IPS-20b (cell line): ENCODE results near the gene GGT7.
"Not testable (repeated sequence)": the region's sequence is repeated elsewhere in the genome, so short reads cannot be mapped to it uniquely, and the experiment has no call there.

Source experiments
- H3K27ac ChIP-seq: one replicate; pipeline ENCODE4 v1.5.1; 2013; ENCODE audit warnings: low read length
- H3K27me3 ChIP-seq: 2 replicates; pipeline ENCODE4 v1.6.1; 2013; ENCODE audit warnings: mild to moderate bottlenecking, low read length, inconsistent platforms; ENCODE audit not compliant: insufficient read depth
- H3K36me3 ChIP-seq: 2 replicates; pipeline ENCODE4 v1.6.1; 2013; ENCODE audit warnings: low read depth, mild to moderate bottlenecking, inconsistent platforms, low read length, moderate library complexity; ENCODE audit not compliant: insufficient read depth
- H3K4me1 ChIP-seq: 2 replicates; pipeline ENCODE4 v1.6.1; 2013; ENCODE audit warnings: mild to moderate bottlenecking, control low read depth, inconsistent platforms, low read length, moderate library complexity; ENCODE audit not compliant: insufficient read depth
- H3K4me3 ChIP-seq: 2 replicates; pipeline ENCODE4 v1.5.1; 2013; ENCODE audit warnings: mild to moderate bottlenecking, low read length, inconsistent platforms
- H3K9ac ChIP-seq: 2 replicates; pipeline ENCODE4 v1.6.1; 2013; ENCODE audit warnings: low read depth, mild to moderate bottlenecking, inconsistent platforms, low read length, moderate library complexity
- H3K9me3 ChIP-seq: 2 replicates; pipeline ENCODE4 v1.6.1; 2013; ENCODE audit warnings: mild to moderate bottlenecking, low read depth, low read length, inconsistent platforms; ENCODE audit not compliant: insufficient read depth

Gene GGT7

GRCh38 chr20:34825530-34826362, 46.9 kb downstream of the GGT7 start, which contains the start of gene NCOA6:
Gene NCOA6 (minus strand): TSS chr20:34825651. CDS start chr20:34782355, 43,296 bp downstream.
- peak within 1 kb of the TSS; percentile 93 for H3K4me3 ChIP-seq
- H3K36me3 ChIP-seq = no peaks in the 10 kb centered on the region
- no peaks in the 10 kb centered on the region for H3K9me3 ChIP-seq
- H3K27me3 ChIP-seq = no peaks in the 10 kb centered on the region
- peak within 1 kb of the TSS; percentile 91 for H3K9ac ChIP-seq
- H3K4me1 ChIP-seq = peaks cover 5% of the 10 kb centered on the region; the same call in 1 of the 2 replicates
- peak within 1 kb of the TSS; percentile 71 for H3K27ac ChIP-seq

- no peaks in the 10 kb centered on the region for H3K36me3 ChIP-seq
- H3K27me3 ChIP-seq = no peaks in the 10 kb centered on the region
- H3K9ac ChIP-seq = peak overlapping the region; percentile 91
- peak overlapping the region; percentile 93 for H3K4me3 ChIP-seq
- peak overlapping the region; percentile 71 for H3K27ac ChIP-seq
- H3K4me1 ChIP-seq = peaks cover 5% of the 10 kb centered on the region; the same call in 1 of the 2 replicates
- no peaks in the 10 kb centered on the region for H3K9me3 ChIP-seq
Observed at GRCh38 chr20:34824806-34825529, 47.7 kb downstream of the GGT7 start.

GRCh38 chr20:34824452-34824805, 48.2 kb downstream of the GGT7 start:
- H3K27me3 ChIP-seq = no peaks in the 10 kb centered on the region
- peak overlapping the region; percentile 91 for H3K9ac ChIP-seq
- peaks cover 5% of the 10 kb centered on the region; the same call in 1 of the 2 replicates for H3K4me1 ChIP-seq
- H3K9me3 ChIP-seq = no peaks in the 10 kb centered on the region
- peak overlapping the region; percentile 71 for H3K27ac ChIP-seq
- H3K4me3 ChIP-seq = peak overlapping the region; percentile 93
- H3K36me3 ChIP-seq = no peaks in the 10 kb centered on the region

- Histone ChIP-seq H3K9me3 (no peaks in the 10 kb centered on the region), H3K4me1 (peaks cover 5% of the 10 kb centered on the region; the same call in 1 of the 2 replicates), H3K4me3 (peak overlapping the region; percentile 93), H3K27me3 (no peaks in the 10 kb centered on the region), H3K9ac (peak overlapping the region; percentile 19; the same call in 1 of the 2 replicates), H3K27ac (no peak overlapping the region), H3K36me3 (no peaks in the 10 kb centered on the region)
Observed at GRCh38 chr20:34824026-34824425, 48.6 kb downstream of the GGT7 start.

GRCh38 chr20:34820805-34821578, 51.7 kb downstream of the GGT7 start:
- H3K27ac ChIP-seq = no peak overlapping the region
- H3K9me3 ChIP-seq = no peaks in the 10 kb centered on the region
- no peak overlapping the region for H3K4me3 ChIP-seq
- H3K27me3 ChIP-seq = no peaks in the 10 kb centered on the region
- no peak overlapping the region for H3K9ac ChIP-seq
- H3K4me1 ChIP-seq = peaks cover 18% of the 10 kb centered on the region
- no peaks in the 10 kb centered on the region for H3K36me3 ChIP-seq

GRCh38 chr20:34817801-34818200, 54.9 kb downstream of the GGT7 start:
- Histone ChIP-seq H3K27ac (no peak overlapping the region), H3K4me1 (peaks cover 13% of the 10 kb centered on the region), H3K9ac (no peak overlapping the region), H3K27me3 (no peaks in the 10 kb centered on the region), H3K9me3 (no peaks in the 10 kb centered on the region), H3K36me3 (no peaks in the 10 kb centered on the region), H3K4me3 (no peak overlapping the region)

- peaks cover 13% of the 10 kb centered on the region for H3K4me1 ChIP-seq
Observed at GRCh38 chr20:34817072-34817471, 55.6 kb downstream of the GGT7 start.

GRCh38 chr20:34815636-34816035, 57.0 kb downstream of the GGT7 start:
- Histone ChIP-seq H3K9me3 (no peaks in the 10 kb centered on the region), H3K4me3 (no peak overlapping the region), H3K9ac (no peak overlapping the region), H3K4me1 (peaks cover 13% of the 10 kb centered on the region), H3K36me3 (no peaks in the 10 kb centered on the region), H3K27ac (no peak overlapping the region), H3K27me3 (no peaks in the 10 kb centered on the region)

More at GRCh38 chr20:34817072-34817471, 55.6 kb downstream of the GGT7 start:
- Histone ChIP-seq H3K9me3 (no peaks in the 10 kb centered on the region), H3K4me3 (no peak overlapping the region), H3K9ac (no peak overlapping the region), H3K36me3 (no peaks in the 10 kb centered on the region), H3K27ac (no peak overlapping the region), H3K27me3 (no peaks in the 10 kb centered on the region)

- Histone ChIP-seq H3K27me3 (no peaks in the 10 kb centered on the region), H3K4me1 (no peaks in the 10 kb centered on the region), H3K27ac (no peak overlapping the region), H3K9me3 (no peaks in the 10 kb centered on the region), H3K36me3 (no peaks in the 10 kb centered on the region), H3K4me3 (no peak overlapping the region), H3K9ac (no peak overlapping the region)
Observed at GRCh38 chr20:34808583-34808982, 64.1 kb downstream of the GGT7 start.

GRCh38 chr20:34807944-34808465, 64.7 kb downstream of the GGT7 start:
- H3K9ac ChIP-seq, H3K27me3 ChIP-seq, H3K4me1 ChIP-seq, H3K27ac ChIP-seq, H3K4me3 ChIP-seq, H3K36me3 ChIP-seq, H3K9me3 ChIP-seq: not testable (repeated sequence)

GRCh38 chr20:34806255-34806654, 66.4 kb downstream of the GGT7 start:
- Histone ChIP-seq H3K4me1 (no peaks in the 10 kb centered on the region), H3K36me3 (no peaks in the 10 kb centered on the region), H3K27ac (no peak overlapping the region), H3K4me3 (no peak overlapping the region), H3K9ac (no peak overlapping the region), H3K9me3 (no peaks in the 10 kb centered on the region), H3K27me3 (no peaks in the 10 kb centered on the region)
